HG03432 (cell line): ENCODE data around the gene ZNF286A.
"Not testable (repeated sequence)": the region's sequence is repeated elsewhere in the genome, so short reads cannot be mapped to it uniquely, and the experiment has no call there.

Source experiments
- ATAC-seq: cut with Tn5 transposase; IDR thresholded peaks from one replicate; pipeline ENCODE4 v1.9.1; 2021; ENCODE audit warnings: mild to moderate bottlenecking, moderate library complexity; ENCODE audit not compliant: unreplicated experiment

The ZNF286A gene

DNA sequence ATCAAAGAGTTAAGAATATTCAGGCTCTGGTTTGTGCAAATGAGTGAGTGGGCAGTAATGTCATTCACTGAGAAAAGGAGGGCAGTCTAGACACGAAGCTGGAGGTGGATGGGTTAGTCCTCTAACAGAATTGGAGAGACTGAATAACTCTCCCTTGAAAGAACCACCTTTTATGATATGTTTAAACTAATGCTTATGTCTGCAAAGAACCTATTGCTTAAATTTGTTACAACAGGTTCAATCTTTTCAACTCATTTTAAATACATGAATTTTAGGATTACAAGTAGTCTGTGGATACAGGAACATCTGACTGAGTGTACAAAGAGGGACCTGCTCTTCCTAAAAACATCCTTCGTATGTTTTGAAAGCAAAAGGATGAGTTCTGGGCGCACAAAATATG, 585 bp upstream of the ZNF286A start:
- ATAC-seq: not testable (repeated sequence)

GRCh38 chr17:15699937-15700336, 385 bp downstream of the ZNF286A start:
- peak; percentile 10 for ATAC-seq

GRCh38 chr17:15704239-15704638, 4.7 kb downstream of the ZNF286A start:
- ATAC-seq: not testable (repeated sequence)

- ATAC-seq: not testable (repeated sequence)
These were observed 5.3 kb downstream of the ZNF286A start for GRCh38 chr17:15704813-15705212.

- not testable (repeated sequence) for ATAC-seq
These were observed 9.3 kb downstream of the ZNF286A start for GRCh38 chr17:15708879-15709278.

DNA sequence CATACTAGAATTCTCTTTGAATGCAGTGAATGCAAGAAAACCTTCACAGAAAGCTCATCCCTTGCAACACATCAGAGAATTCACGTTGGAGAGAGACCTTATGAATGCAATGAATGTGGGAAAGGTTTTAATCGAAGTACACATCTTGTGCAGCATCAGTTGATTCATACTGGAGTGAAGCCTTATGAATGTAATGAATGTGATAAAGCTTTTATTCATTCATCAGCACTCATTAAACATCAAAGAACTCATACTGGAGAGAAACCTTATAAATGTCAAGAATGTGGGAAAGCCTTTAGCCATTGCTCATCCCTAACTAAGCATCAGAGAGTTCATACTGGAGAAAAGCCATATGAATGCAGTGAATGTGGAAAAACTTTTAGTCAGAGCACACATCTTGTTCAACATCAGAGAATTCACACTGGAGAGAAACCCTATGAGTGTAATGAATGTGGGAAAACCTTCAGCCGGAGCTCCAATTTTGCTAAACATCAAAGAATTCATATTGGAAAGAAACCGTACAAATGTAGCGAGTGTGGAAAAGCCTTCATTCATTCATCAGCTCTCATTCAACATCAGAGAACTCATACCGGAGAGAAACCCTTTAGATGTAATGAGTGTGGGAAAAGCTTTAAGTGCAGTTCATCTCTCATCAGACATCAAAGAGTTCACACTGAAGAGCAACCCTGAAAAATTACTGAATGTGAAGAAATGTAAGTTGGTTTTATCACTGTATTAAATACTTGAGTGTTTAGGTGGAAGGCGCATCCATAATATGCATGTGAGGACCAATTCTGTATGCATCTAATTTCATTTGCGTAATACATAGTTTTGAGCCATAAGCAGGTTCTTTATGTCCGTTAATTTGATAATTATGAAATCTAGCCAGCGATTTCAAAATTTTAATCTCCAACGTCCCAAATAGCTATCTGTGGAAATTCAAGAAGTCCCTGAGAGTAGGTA, 17.3 kb downstream of the ZNF286A start:
- not testable (repeated sequence) for ATAC-seq

DNA sequence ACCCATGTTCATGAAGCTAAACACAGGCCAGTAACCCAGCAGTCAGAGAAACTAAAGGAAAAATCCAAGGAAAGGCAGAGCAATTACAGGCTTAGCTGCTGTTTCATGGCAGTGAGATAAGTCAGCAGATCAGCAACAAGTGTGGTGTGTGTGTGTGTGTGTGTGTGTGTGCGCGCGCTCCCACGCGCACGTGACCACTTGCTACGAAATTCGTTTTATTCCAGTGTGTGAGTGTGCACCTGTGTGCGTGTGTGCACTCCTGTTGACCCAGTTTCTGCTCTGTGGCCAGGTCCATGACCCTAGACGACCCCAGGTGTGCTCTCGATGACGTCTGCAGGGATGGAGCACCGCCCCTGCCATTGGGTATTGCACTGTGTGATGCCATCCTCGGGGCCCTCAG, 31.0 kb downstream of the ZNF286A start:
- not testable (repeated sequence) for ATAC-seq

DNA sequence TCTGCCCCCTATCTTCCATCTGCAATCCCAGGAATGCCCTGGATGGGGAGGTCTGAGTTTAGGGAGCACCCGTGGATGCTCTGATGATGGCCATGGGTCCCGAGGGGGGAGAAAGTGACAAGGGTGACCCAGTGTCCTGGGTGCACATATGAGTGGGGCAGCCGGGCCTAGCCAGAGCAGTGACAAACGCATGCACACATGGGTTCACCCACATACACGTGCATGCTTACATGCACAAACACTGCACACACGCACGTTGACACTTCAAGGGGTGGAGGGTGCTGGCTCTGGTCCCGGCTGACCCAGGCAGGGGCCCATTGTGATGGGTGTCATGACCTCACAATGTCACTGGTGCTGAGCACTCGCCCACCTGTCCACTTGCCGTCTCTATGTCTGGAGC, 32.3 kb downstream of the ZNF286A start, which contains the start of gene TBC1D26:
Gene TBC1D26, plus strand, starts transcription at position 384 of the 400 bp plus-strand sequence. CDS start 3,066 bp downstream, outside the sequence.
- ATAC-seq: not testable (repeated sequence)

DNA sequence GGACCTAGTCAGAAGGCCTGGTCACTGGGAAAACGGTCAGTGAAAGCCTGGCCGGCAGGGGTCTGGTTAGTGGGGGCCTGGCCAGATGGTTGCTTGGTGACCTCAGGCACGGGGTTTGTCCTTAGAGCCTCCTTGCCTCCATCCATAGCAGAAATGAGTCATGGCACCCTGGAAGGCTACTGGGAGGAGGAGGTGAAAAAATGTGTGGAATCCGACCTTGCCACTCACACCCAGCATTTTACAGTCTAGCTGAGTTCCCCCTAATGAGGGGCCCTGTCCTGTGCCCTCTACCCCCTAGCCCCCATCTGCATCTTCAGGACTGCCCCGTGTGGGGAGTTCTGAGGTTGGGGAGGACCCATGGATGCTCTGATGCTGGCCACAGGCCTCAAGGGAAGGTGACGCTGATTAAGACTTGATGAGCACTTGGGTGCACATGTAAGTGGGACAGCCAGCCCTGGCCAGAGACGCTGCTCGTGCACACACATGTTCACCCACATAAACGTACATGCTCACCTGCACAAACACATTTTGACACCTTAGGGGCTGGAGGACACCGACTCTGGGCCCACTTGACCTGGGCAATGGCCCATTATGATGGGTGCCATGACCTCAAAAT, 33.7 kb downstream of the ZNF286A start:
- ATAC-seq: not testable (repeated sequence)

DNA sequence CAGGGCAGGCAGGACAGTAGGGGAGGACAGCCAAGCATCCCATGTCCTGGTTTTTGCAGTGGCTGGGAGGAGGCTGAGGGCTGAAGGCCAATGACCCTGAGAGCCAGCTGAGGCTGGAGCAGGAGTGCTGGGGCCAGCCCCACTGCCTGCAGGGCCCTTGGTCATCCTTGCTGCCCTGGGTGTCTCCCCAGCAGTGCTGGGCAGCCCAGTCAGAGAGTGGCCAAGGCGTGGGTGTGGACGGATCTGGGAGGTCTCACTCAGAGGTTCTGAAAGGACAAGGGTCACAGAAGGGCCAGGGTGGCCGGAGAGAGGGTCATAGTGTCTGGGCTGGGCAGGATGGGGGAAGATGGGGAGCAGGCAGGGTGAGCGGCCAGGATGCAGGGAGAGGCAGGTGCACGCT, 37.0 kb downstream of the ZNF286A start:
- not testable (repeated sequence) for ATAC-seq

DNA sequence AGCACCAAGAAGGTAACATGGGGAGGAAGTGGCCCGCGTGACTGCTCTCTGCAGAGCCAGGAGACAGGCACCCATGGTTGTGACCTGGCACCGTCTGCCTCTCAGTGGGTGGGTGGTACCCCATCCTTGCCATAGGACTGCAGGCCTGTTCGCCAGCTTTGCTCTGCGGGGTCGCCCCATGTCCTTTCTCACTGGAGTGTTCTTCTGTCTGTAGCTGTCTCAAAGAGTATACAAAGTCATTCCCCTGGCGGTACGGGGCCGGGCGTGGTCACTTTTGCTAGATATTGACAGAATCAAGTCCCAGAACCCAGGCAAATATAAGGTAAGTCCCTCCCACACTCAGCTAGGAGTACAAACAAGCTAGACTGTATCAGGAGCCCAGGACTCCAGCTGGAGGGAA, 38.5 kb downstream of the ZNF286A start:
- ATAC-seq: no peak

DNA sequence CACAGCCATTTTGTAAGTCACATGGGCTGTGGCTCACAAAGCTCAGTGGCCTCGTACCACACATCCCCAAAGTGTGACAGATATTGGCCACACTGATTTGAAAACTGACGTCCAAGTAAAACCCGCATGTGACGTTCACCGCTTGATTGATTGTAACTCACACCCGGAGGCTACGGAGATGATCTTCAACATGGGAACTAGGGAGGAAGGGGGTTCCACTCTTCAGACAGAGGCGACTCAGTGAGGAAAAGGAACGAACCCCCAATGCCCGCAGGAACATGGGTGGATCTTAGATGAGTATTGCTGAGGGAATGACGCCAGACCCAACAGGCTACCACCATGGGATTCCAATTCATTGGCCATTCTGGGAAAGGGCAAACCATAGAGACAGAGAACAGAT, 39.7 kb downstream of the ZNF286A start:
- ATAC-seq: not testable (repeated sequence)

DNA sequence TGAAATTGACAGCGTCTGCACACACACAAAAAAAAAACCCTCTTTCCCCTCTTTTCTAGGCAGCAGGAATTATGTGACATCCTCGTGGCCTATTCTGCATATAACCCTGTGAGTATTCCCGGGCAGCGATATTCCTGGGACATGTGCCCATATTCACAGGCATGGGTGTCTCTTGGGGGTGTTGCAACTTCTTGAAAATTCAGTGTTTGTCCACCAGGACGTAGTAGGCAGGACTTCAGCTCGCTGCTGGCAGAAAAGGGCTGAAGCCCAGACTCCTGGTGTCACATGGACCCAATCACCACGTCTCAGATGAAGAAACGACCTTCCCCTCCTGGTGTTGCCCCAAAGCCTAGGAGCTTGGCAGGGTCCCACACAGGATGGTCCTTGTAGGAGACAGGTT, 40.5 kb downstream of the ZNF286A start:
- ATAC-seq: not testable (repeated sequence)

DNA sequence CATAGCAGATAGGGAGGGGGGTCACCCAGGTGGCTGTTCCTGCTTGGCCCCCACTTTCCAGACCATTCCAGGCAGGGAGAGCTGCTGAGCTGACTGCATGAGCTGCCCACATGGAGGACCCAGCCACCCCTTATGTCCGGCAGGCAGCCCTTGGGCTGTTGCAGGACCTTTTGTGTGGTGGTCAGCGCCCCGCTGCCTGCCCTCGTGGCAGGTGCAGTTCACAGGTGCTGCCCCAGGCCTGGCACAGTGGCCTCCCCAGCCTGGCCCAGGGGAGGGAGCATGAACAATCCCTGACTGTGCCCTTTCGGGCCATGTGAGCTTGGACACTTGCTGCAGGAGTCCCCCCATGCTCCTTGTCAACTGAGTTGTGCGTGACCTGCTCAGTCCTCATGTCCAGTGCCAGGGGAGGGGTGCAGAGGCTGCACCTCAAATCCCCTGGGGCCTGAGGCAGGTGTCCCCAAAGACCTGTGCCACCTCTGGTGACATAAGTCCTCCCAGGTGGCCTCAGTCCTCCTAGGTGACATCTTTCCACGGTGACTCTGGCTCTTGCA, 41.1 kb downstream of the ZNF286A start:
- ATAC-seq: no peak

DNA sequence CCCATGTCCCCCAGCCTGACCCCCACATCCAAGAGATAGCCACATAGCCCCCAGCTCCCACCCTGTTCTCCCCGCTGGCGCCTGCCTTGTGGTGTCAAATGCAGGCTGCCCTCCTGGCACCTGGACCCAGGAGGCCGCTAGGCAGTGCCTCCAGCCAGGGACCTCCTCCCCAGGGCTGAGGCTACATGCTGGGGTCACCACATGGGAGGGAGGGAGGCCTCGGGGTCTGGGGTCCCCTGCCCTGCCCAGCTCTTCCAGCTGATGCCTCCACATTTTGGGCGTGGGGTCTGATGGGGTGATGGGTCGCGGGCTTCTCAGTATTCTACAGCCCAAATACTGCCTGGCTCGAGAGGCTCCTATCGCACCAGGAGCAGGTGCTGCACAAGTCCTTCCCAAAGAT, 42.1 kb downstream of the ZNF286A start:
- no peak for ATAC-seq

GRCh38 chr17:15742051-15742795, 42.7 kb downstream of the ZNF286A start:
- ATAC-seq: no peak

DNA sequence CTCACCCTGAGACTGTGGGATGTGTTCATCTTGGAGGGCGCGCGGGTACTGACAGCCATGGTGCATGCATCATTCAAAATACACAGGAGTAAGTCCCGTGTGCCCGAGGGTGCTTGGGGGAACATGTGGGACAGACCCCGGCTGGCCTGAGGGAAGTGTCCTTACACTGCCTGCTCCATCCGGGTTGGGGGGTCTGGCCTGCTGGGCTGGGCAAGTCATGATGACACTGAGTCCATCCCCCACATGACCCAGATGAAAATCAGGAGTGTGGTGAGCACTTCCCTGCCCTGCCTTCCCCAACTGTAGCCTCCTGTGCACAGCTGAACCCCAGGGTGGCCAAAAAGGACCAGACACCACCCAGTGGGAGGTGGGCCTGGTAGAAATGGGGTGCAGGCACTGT, 43.4 kb downstream of the ZNF286A start:
- ATAC-seq: no peak

GRCh38 chr17:15744074-15744676, 44.6 kb downstream of the ZNF286A start:
- no peak for ATAC-seq

DNA sequence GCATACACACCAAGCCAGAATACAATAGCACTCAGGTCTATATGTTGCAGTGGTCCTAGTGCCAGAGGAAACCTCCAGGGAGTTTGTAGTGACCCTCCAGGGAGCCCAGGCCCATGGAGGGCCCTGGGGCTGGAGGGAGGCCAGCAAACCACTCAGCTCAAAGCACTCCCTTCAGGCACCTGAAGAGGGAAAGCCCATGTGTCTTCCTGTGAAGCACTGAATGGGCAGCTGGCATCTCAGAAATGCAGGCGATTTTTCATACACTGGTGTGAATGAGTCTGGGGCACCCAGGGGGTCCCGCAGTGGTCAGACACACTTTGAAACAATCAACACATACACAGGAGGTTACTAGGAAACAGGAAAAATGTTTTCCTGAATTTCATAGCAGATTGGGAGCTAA, 45.3 kb downstream of the ZNF286A start:
- no peak for ATAC-seq

GRCh38 chr17:15749403-15749802, 49.9 kb downstream of the ZNF286A start:
- not testable (repeated sequence) for ATAC-seq
